Keratinocyte (primary cell): Measurements from ENCODE around the gene ATP6V1E1. TPM values are rescaled to one million over a fixed set of nuclear protein-coding genes. Genes with fewer than 3 reads are reported as not detected.
A peak's percentile ranks its signal among the peaks of the same experiment; 100 is the strongest.

Experiments used
- DNase-seq: peaks from one replicate; pipeline ENCODE4 v3.0.0-alpha.2; 2011; ENCODE audit warnings: low read depth, missing footprints, low spot score
- FAIRE-seq: peaks from 2 replicates; lab custom pipeline; 2011; peaks lifted over from hg19 to GRCh38; lab: Jason Lieb, UNC
- H2AFZ ChIP-seq: 2 replicates; pipeline ENCODE4 v1.6.0; 2012; ENCODE audit warnings: low read length, control low read depth, inconsistent platforms; ENCODE audit not compliant: control insufficient read depth
- H3K27ac ChIP-seq: 2 replicates; pipeline ENCODE4 v1.5.1; 2011; ENCODE audit warnings: low read length; ENCODE audit not compliant: control insufficient read depth, insufficient read depth
- H3K27me3 ChIP-seq: 3 replicates; pipeline ENCODE4 v1.6.0; 2011; ENCODE audit warnings: low read length; ENCODE audit not compliant: control insufficient read depth, insufficient read depth; ENCODE audit errors: extremely low read depth
- H3K36me3 ChIP-seq, 2 experiments: 2 replicates in 1 of 2; 3 replicates in 1 of 2; pipeline ENCODE4 v1.5.1; 2011; ENCODE audit warnings: low read length in 2 of 2, mild to moderate bottlenecking in 1 of 2; ENCODE audit not compliant: control insufficient read depth in 2 of 2, insufficient read depth in 2 of 2; ENCODE audit errors: extremely low read depth in 1 of 2
- H3K4me1 ChIP-seq: 3 replicates; pipeline ENCODE4 v1.5.1; 2011; ENCODE audit warnings: low read length; ENCODE audit not compliant: control insufficient read depth, insufficient read depth; ENCODE audit errors: extremely low read depth
- H3K4me2 ChIP-seq: 3 replicates; pipeline ENCODE4 v1.6.0; 2011; ENCODE audit warnings: low read depth, low read length; ENCODE audit not compliant: control insufficient read depth, insufficient read depth; ENCODE audit errors: extremely low read depth
- H3K4me3 ChIP-seq, 3 experiments: fragments of 200-600 bp in 1 of 3; sonication (generic) in 1 of 3; 2 replicates in 2 of 3; 3 replicates in 1 of 3; pipeline ENCODE4 v1.5.1; 2011 to 2016; ENCODE audit warnings: low read length in 3 of 3, mild to moderate bottlenecking in 3 of 3, control low read depth in 2 of 3, inconsistent platforms in 1 of 3, low read depth in 1 of 3, mixed read lengths in 1 of 3, mixed run types in 1 of 3, moderate library complexity in 1 of 3; ENCODE audit not compliant: control insufficient read depth in 2 of 3, insufficient read depth in 2 of 3; ENCODE audit errors: extremely low read depth in 1 of 3
- H3K79me2 ChIP-seq: 2 replicates; pipeline ENCODE4 v1.6.0; 2012; ENCODE audit warnings: low read length; ENCODE audit not compliant: control insufficient read depth, insufficient read depth
- H3K9ac ChIP-seq: 3 replicates; pipeline ENCODE4 v1.6.0; 2011; ENCODE audit warnings: low read length; ENCODE audit not compliant: control insufficient read depth, insufficient read depth; ENCODE audit errors: extremely low read depth
- H3K9me1 ChIP-seq: 3 replicates; pipeline ENCODE4 v1.6.0; 2011; ENCODE audit warnings: low read length; ENCODE audit not compliant: control insufficient read depth, insufficient read depth; ENCODE audit errors: extremely low read depth
- H3K9me3 ChIP-seq: 2 replicates; pipeline ENCODE4 v1.5.1; 2012; ENCODE audit warnings: low read depth, low read length; ENCODE audit not compliant: control insufficient read depth
- H4K20me1 ChIP-seq: 3 replicates; pipeline ENCODE4 v1.6.0; 2011; ENCODE audit warnings: low read length; ENCODE audit not compliant: control insufficient read depth, insufficient read depth; ENCODE audit errors: extremely low read depth
- CTCF ChIP-seq, 3 experiments: IDR thresholded peaks in 1 of 3; conservative IDR thresholded peaks in 1 of 3; optimal IDR thresholded peaks in 1 of 3; 2 replicates in 2 of 3; 3 replicates in 1 of 3; pipeline versions ENCODE3 to v1.5.1; 2011; ENCODE audit warnings: low read length in 3 of 3, mild to moderate bottlenecking in 3 of 3, moderate library complexity in 2 of 3, control low read depth in 1 of 3, inconsistent platforms in 1 of 3; ENCODE audit not compliant: insufficient read depth in 2 of 3; ENCODE audit errors: extremely low read depth in 1 of 3
- EZH2 ChIP-seq: IDR thresholded peaks from one replicate; pipeline ENCODE4 v1.6.1; 2012; ENCODE audit warnings: inconsistent platforms, mild to moderate bottlenecking, low read length, moderate library complexity
- dilution Hi-C: fragments of 300-500 bp; cut with MboI; formaldehyde crosslinking; loops from one replicate; pipeline ENCODE4 v1.7.0; 2020; ENCODE audit warnings: low sequenced_read_pairs; ENCODE audit not compliant: extremely low pct_ligation_motif_present
- polyA plus RNA-seq, 5 experiments: library from polyadenylated mRNA; depleted of rRNA in 3 of 5; stranded (reverse) in 3 of 5; stranded (forward) in 1 of 5; unstranded in 1 of 5; fragments of >200 nt; gene quantifications; 1 replicate in 1 of 5; 2 replicates in 3 of 5; 3 replicates in 1 of 5; pipeline versions ENCODE4 v1.2.1 to v1.2.3, GENCODE V29; 2011 to 2012; ENCODE audit warnings: missing spikeins in 2 of 5, low read depth in 1 of 5, low replicate concordance in 1 of 5

Gene ATP6V1E1
- polyA plus RNA-seq, 1 donor (not counting 4 experiments of a cell fraction or from before 2014, with no cell fraction given): 227 TPM

- H3K79me2 ChIP-seq: peaks cover 35% of the 10 kb centered on the region
Measured at GRCh38 chr22:17603668-17604067, 24.9 kb downstream of the ATP6V1E1 start.

GRCh38 chr22:17601031-17601430 lies 27.5 kb downstream of the ATP6V1E1 start:
- FAIRE-seq (peak; percentile 13), DNase-seq (no peak)
- no peaks in the 10 kb centered on the region for H3K27me3 ChIP-seq
- no peaks in the 10 kb centered on the region for H4K20me1 ChIP-seq
- H3K4me1 ChIP-seq: no peaks in the 10 kb centered on the region
- TF ChIP-seq EZH2 (no peak), CTCF (optimal IDR thresholded peaks at IDR 0.05 in 1 of 3, IDR thresholded peaks at IDR 0.05 in 1 of 3, conservative IDR thresholded peaks at IDR 0.05 in 1 of 3; ENCODE audit: extremely low read depth in 1 of 3, insufficient read depth in 2 of 3, low read length in 3 of 3) (no peak)
- dilution Hi-C loops: no loop called here
- H3K9ac ChIP-seq: no peak overlapping the region
- H3K27ac ChIP-seq: no peak overlapping the region
- no peak overlapping the region for H2AFZ ChIP-seq
- no peak overlapping the region for H3K4me3 ChIP-seq
- H3K4me2 ChIP-seq: no peak overlapping the region
- H3K9me1 ChIP-seq: no peaks in the 10 kb centered on the region
- H3K36me3 ChIP-seq: peaks cover 16 to 29% of the 10 kb centered on the region in 2 experiments
- H3K9me3 ChIP-seq: no peaks in the 10 kb centered on the region
- H3K79me2 ChIP-seq: peaks cover 17% of the 10 kb centered on the region

More at GRCh38 chr22:17603668-17604067, 24.9 kb downstream of the ATP6V1E1 start:
- H3K36me3 ChIP-seq: peaks cover 15 to 18% of the 10 kb centered on the region in 2 experiments
- no peak overlapping the region for H2AFZ ChIP-seq
- H3K27me3 ChIP-seq: no peaks in the 10 kb centered on the region
- H3K4me2 ChIP-seq: no peak overlapping the region
- DNase-seq: no peak
- H3K4me3 ChIP-seq: no peak overlapping the region
- H3K9me1 ChIP-seq: no peaks in the 10 kb centered on the region
- no peaks in the 10 kb centered on the region for H3K4me1 ChIP-seq
- TF ChIP-seq EZH2: no peak
- no peak for TF ChIP-seq CTCF (optimal IDR thresholded peaks at IDR 0.05 in 1 of 3, IDR thresholded peaks at IDR 0.05 in 1 of 3, conservative IDR thresholded peaks at IDR 0.05 in 1 of 3; ENCODE audit: extremely low read depth in 1 of 3, insufficient read depth in 2 of 3, low read length in 3 of 3)
- no peaks in the 10 kb centered on the region for H4K20me1 ChIP-seq
- no peak overlapping the region for H3K9ac ChIP-seq
- FAIRE-seq: no peak
- dilution Hi-C loops: no loop called here
- no peak overlapping the region for H3K27ac ChIP-seq
- no peaks in the 10 kb centered on the region for H3K9me3 ChIP-seq
